ENCODE data around the gene CD226.
"Not testable (repeated sequence)": the region's sequence is repeated elsewhere in the genome, so short reads cannot be mapped to it uniquely, and the experiment has no call there.

The CD226 gene

DNA sequence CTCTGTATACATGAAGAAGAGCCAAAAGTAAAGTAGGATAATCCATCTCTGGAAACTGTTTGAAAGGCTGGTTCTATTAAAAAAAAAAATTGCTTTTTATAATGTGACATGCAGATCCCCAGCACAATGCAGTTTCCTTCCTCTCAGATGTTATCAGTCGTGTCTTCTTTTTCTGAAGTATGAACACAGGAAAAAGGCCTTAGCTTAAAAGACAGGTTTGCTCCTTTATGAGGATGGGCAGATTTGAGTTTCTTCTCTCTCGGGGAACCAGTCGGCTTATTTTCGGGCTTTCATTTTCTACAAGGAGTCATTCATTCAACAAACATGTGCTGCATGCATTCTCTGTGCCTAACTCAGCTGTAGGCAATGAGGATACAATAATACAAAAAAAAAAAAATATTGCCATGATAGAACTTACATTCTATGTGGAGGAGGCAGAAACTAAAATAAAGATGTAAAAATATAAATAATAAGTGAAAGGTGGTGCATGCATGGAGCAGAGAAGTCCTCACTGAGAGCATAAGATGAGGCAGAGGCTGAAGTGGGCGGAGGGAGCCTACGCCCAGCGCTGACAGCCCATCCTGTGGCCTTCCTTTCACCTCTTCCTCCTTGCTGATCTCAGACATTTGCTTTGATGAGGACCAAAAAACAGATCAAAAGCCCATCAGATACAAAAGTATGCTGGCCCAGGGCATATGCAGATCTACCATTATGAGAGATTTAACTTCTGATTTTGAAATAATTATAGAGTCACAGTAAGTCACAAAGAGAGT lies at the start of gene CD226:
Gene CD226 (minus strand): TSS at position 513 of the 773 bp plus-strand sequence. CDS start 467 bp downstream, at position 46.
- no peak for DNase-seq

GRCh38 chr18:69996951-69997798 lies 49.5 kb upstream of the CD226 start:
- no peak for DNase-seq

DNA sequence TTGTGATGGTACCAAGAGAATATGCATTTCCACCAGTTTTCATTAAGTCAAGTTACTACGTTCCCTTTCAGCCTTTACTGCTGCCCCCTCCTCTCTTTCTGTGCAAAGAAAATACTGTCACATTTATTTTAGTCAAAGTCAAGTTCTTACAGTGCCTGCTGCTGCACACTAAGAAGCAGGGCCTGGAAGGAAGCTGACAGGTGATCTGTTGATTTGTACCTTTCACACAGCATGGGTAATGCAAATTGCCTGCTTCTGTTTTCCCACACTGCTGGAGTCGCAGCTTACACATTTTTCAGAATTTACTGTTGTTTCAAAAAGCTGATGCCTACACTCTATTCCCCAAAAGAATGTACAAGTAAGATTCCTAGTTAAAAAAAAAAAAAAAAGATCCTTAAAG lies 48.7 kb upstream of the CD226 start:
- DNase-seq, result no peak

- no peak for DNase-seq
These were observed 48.1 kb upstream of the CD226 start for GRCh38 chr18:69995774-69996173.

- DNase-seq, result no peak
These were observed 45.1 kb upstream of the CD226 start for GRCh38 chr18:69992776-69993175.

GRCh38 chr18:69987870-69988269 lies 40.2 kb upstream of the CD226 start:
- DNase-seq, result no peak

- DNase-seq, result no peak
These were observed 37.6 kb upstream of the CD226 start for GRCh38 chr18:69985239-69985638.

DNA sequence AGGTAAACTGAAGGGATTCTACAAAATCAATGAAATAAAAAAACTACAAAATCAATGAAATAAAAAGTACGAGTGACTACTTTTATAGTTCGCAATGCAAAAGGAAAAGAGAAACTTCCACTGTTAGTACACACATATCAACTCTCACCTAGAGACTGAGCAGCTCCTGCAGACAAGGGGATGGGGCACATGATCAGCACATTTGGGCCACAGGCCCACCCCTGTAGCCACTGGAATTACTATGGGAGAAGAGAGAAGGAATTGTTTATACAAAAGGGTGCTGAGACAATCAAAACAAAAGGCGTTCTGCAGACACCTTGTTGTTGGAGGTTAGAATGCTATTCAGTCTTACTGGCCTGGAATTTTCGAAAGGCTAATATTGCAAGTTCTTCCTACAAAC lies 34.7 kb upstream of the CD226 start:
- no peak for DNase-seq

GRCh38 chr18:69981948-69982347 lies 34.3 kb upstream of the CD226 start:
- no peak for DNase-seq

DNA sequence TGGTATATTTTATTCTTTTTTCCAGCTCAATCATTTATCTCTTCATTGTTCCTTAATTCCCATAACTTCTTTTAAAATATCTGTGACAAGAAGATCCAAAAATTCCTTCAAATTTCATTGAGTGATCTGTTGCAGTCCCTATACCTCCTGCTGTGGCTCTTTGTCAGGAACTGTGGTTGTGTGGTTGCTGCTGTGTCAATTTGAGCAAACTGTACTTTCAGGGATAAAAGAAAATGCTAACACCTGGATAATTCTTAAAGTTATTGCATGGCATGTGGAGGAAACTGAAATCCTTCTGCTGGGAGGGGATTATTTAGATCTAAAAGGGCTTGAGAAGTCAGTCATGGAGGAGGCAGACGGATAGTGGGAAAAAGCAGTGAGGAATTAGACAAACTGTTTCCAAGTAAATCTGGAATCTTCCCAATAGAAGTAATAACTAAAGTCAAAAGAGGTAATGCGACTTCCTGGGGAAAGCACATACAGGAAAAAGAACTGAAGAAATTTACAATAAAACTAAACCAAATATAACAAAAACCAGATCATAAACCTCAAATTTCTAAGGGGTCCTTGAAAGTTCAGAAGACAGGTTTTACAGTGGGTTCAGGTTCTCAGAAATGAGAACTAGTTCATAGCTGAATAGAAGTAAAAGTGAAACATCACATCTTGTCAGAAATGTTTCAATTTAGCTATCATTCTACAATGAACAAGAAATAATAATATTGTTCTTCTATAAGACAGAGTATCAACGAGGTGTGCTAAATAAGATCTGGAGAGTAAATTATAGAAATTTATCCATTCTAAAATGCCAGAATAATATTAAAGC lies 33.5 kb upstream of the CD226 start:
- no peak for DNase-seq

- no peak for DNase-seq
These were observed 32.8 kb upstream of the CD226 start for GRCh38 chr18:69980509-69980908.

DNA sequence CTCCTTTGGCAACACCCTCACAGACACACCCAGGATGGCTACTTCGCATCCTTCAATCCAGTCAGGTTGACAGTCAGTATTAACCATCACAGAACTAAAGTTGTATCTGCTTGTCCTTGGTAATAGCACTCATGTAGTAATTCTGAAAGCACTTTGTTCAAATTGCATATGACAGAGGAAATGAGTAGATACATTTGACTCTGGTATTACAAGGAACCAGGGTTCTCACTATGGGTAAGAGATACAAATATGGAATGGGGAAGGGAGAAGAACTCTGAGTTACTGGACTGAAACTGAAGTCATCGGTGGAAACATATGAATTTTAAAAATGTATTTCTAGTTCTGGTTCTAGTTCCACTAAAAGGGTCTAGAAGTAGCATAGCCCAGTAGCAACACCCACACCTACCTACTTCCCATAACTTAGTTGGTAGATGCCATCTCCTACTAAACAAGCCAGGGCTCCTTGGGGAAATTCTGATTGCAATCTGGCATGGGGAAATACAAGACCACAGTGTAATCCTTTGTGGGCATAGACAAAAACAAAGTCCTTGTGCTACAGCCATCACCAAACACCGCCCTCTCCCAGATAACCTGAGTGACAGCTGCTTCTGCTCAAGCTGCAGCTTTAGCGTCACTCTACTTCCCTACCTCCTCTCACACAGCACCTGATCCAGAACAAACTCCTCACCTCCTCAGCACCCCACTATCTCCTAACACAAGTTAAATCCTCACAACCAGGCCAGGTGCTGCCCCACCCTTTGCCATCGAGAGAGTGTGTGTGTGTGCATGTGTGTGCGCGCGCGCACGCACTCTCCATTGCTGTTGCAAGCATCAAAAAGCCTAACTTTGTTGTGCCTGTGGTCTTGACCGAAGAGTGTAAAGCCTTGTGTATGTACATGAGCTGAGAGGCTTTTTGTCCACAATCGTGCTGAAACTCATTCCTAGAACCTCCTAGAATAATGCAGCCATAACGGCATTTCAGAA lies 31.4 kb upstream of the CD226 start:
- DNase-seq, result no peak

GRCh38 chr18:69975294-69975693 lies 27.6 kb upstream of the CD226 start:
- not testable (repeated sequence) for DNase-seq

DNA sequence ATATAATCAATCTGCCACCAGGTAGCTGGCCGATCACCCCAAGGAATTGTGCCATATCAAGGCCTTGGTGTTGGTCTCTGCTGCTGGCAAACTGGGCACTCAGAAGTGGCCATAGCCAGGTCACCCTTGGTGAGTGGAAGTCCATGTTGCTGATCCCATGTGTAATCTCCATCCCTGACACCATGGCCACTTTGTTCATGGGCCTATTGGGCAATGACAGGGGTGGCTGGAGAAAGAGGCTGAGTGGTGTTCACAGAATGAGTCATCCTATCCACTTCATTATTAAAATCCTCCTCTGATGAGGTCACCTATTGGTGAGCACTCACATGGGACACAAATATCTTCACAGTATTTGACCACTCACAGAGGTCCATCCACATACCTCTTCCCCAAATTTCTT lies 26.7 kb upstream of the CD226 start:
- DNase-seq, result no peak

DNA sequence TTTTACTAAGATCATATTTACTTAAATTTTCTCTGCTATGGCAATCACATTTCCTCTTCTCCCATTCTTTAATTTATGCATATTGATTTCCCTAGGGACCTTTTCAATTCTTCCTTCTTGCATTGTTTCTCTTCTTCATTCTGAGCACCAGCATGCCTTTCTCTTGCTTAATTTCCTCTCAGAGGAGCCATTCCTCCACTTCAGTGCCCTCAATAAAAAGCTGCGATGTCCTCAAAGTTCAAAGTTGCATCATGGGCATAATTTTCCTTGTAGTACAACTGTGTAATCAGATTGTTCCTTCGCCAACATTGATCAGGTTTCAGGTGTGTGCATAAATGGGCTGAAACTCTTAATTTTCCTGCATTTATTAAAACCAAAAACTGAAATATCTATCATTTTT lies 21.8 kb upstream of the CD226 start:
- DNase-seq, result no peak

DNA sequence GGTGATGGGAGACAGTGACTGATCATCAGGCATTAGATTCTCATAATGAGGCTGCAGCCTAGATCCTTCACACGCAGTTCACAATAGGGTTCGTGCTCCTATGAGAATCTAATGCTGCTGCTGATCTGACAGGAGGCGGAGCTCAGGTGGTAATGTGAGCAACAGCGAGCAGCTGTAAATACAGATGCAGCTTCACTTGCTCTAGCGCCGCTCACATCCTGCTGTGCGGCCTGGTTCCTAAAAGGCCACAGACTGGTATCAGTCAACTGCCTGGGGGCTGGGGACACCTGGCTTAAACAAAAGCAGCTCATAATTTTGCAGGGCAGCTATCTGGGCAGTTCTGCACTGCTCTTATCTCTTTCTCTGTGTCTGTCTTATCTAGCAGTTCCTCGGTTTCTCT lies 20.4 kb upstream of the CD226 start:
- DNase-seq, result no peak

- DNase-seq, result no peak
These were observed 15.5 kb upstream of the CD226 start for GRCh38 chr18:69963196-69963595.

DNA sequence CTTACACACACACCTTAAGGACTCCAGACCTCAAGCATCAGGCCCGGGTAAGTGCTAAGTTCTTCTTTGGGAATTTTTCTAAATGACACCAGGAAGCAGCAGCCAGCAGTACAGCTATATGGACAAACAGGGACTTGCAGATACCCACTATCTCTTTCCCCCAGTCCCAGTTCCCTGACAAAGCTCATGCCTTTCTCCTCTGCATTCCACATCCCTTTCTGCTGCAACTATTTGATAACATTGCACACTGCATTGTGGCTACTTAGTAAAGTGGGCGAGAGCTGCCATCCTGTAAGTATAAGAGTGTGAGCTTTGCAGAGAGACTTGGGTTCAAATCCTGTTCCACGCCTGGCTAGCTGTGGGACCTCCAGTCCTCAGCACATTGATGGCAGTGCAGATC lies 14.0 kb upstream of the CD226 start:
- DNase-seq, result no peak

DNA sequence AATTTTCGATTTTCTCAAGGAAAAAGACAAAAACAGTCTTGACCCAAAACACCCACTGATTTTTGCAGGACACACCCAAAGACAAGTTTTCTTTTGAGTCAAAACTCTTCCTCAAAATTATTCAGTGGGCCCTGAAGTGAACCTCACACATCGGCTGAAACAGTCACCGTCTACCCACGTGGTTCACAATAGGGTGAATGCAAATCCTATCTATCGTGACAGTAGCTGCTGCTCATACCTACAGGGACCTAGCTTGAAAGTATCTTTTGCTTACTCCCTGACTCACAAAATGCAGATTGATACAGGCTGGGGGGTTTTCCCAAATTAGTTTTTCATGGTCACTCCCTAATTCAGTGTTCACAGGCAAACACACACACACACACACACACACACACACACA lies 10.7 kb upstream of the CD226 start:
- DNase-seq, result no peak

- DNase-seq, result no peak
These were observed 10.1 kb upstream of the CD226 start for GRCh38 chr18:69957747-69958146.

DNA sequence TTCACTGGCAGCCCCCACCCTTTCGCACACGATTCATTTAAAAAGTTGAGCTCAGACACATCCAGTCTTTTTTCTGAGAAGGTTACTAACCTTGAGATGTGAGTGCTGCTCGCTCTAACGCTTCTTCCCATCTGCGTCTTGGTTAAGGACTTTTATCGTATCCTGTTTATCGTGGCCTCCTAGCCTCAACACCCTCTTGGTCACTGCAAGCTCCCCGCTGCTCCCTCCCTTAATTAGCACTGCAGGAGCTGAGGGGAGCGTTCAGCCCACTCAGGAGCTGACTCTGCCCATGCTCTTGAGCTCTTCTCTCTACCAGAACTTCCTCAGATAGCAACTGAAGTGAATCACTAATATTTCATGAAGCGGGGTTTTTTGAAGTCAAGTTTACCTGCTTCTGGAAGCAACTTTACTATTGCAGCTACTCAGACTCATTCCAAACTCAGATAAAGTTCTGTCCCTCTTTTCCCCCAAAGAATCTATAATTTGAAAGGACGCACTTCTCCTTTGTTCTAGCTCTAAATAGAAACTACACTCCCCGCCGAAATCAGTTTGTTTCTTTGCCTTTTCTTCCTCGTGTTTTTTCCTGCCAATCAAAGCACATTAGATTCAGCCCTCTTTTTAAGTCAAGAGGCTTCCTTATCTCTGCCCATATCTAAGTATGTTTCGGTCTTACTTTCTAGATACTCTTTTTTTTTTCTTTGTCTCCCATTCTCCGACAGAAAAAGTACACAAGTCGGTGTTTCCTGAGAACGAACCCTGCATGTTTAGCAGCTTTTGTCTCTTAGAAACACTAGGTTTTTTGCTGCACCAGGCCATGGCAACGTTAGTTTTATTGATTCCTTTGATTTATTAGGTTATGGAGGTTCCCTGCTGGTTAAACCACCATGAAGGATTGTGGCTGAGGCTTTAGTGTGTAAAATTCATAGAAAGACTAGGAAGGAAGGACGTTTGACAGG lies 9.3 kb upstream of the CD226 start:
- DNase-seq, result no peak
